Psoas muscle (tissue), 8 donors: Measurements from ENCODE around the gene SUFU. TPM values are rescaled to one million over a fixed set of nuclear protein-coding genes. Genes with fewer than 3 reads are reported as not detected.
"Not testable (repeated sequence)": the region's sequence is repeated elsewhere in the genome, so short reads cannot be mapped to it uniquely, and the experiment has no call there.

Experiments
- ATAC-seq, 4 donors: fragments of 200-7000 bp; cut with Tn5 transposase; one replicate each; pipeline ENCODE4 v1.9.1; 2020; ENCODE audit warnings: moderate library complexity in 3 of 4, mild to moderate bottlenecking in 2 of 4
- DNase-seq, 2 donors: peaks; one replicate each; pipeline ENCODE4 v3.0.0-alpha.2; 2020
- H3K27ac ChIP-seq: fragments of 200-600 bp; one replicate; pipeline ENCODE4 v1.8.0; 2022
- H3K27me3 ChIP-seq, 3 donors: fragments of 200-600 bp in 1 of 3; one replicate each; pipeline versions ENCODE4 v1.6.1 to v1.8.0; 2013 to 2022; ENCODE audit warnings: low read length in 2 of 3, mild to moderate bottlenecking in 2 of 3, moderate library complexity in 1 of 3; ENCODE audit not compliant: insufficient read depth in 3 of 3
- H3K36me3 ChIP-seq, 2 donors: fragments of 200-600 bp in 1 of 2; one replicate each; pipeline versions ENCODE4 v1.6.1 to v1.8.0; 2013 to 2022; ENCODE audit warnings: low read depth in 1 of 2, mild to moderate bottlenecking in 1 of 2, moderate library complexity in 1 of 2; ENCODE audit not compliant: insufficient read depth in 1 of 2
- H3K4me1 ChIP-seq: fragments of 200-600 bp; one replicate; pipeline ENCODE4 v1.8.0; 2022
- H3K4me3 ChIP-seq: fragments of 200-600 bp; one replicate; pipeline ENCODE4 v1.8.0; 2022; ENCODE audit warnings: mild to moderate bottlenecking
- H3K9me3 ChIP-seq: fragments of 200-600 bp; one replicate; pipeline ENCODE4 v1.8.0; 2022
- CTCF ChIP-seq: fragments of 200-600 bp; IDR thresholded peaks from one replicate; pipeline ENCODE4 v1.8.0; 2022; ENCODE audit warnings: antibody characterized with exemption
- WGBS, 3 donors: extraction: QIAGEN DNeasy Blood & Tissue Kit; methylation state at CpG; one replicate each; pipeline versions ENCODE4 v1.1.6 to v1.1.7; 2013; 5-methylcytosine and 5-hydroxymethylcytosine counted together
- intact Hi-C, 2 donors: fragments of 100-400 bp; cut with DNase I; formaldehyde crosslinking; loops; one replicate each; pipeline versions ENCODE4 v1.11.0 to v1.14.2; 2022
- polyA plus RNA-seq, 3 donors: library from polyadenylated mRNA; stranded (reverse); fragments of 200-250 nt; gene quantifications; one replicate each; pipeline ENCODE4 v1.2.3, GENCODE V29; 2013
- total RNA-seq, 4 donors: library from RNA; stranded (reverse); fragmentation: NEBNext Ultra II Directional in 2 of 4; extraction: Animal tissue kit (Norgen Biotek cat#: 25700) in 2 of 4; gene quantifications; one replicate each; pipeline versions ENCODE4 v1.2.1 to v1.2.4, GENCODE V29; 2021 to 2023
- donor health status: healthy with polysubstance abuse.
- donor health status: DM: no; HTN: no; CAD: no; lungs with moderate emphysema.
- donor health status: Bipolar disorder and iron deficiency.
- donor health status: healthy.
- donor health status: DM: yes; HTN: yes; CAD: no.
- donor health status: DM: no; HTN: no; CAD: no.
- donor health status: DM: no; HTN: no; CAD: no.
- donor health status: DM: yes; HTN: yes; CAD: no.

Gene SUFU
- total and polyA plus RNA-seq, 7 donors, result 2.1 to 6.8 (median 5.1) TPM

GRCh38 chr10:102524746-102525145, 21.0 kb downstream of the SUFU start:
- Histone ChIP-seq H3K4me1 (no peaks in the 10 kb centered on the region), H3K9me3 (no peaks in the 10 kb centered on the region), H3K27me3 (no peaks in the 10 kb centered on the region), H3K4me3 (no peak overlapping the region), H3K36me3 (peaks cover 0 to 24% of the 10 kb centered on the region in 2 donors), H3K27ac (no peak overlapping the region)
- DNase-seq (no peak), ATAC-seq (no peak)
- 77 to 83% (median 79%) methylated on average over 4 of the region's 4 CpGs for WGBS, 3 donors
- TF ChIP-seq CTCF, result no peak
- intact Hi-C loops, result no loop called here

DNA sequence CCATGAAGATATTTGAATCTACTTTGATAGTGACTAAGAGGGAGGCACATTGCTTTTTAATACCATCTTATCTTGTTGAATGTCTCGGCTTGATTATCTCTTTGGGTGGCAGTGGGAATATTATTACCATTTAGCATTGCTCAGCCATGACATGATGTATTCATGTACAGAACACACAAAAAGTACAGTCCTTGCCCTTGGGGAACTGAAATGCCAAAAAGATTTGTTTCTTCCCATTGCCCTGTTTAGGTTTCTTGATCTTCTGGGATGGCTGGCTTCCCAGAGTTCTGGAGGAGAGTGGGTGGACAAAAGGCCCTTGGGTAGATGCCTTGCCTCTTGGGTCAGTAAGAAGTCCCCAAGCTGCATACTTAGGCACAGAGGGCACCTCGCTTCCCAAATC, 23.8 kb downstream of the SUFU start:
- no peak for ATAC-seq

DNA sequence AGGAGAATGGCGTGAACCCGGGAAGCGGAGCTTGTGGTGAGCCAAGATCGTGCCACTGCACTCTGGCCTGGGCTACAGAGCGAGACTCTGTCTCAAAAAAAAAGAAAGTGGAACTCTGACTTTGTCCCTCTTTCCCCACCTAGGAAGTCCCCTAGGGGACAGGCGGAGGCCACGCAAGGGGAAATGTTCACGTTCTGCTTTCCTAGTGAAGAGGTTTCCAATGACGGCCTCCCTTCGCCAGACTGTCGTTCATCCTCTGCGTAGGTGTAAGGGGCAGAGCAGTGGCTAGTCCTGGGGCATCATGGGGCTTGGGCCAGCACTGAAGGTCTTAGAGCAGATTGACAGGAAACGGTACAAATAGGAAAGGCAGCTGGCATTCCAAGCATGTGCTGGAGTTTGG, 30.6 kb downstream of the SUFU start:
- no peak for DNase-seq
- WGBS, 3 donors, result 85 to 92% (median 91%) methylated on average over 13 of the region's 13 CpGs
- intact Hi-C loops, result no loop called here
- Histone ChIP-seq H3K27me3 (no peaks in the 10 kb centered on the region), H3K4me3 (no peak overlapping the region), H3K4me1 (no peaks in the 10 kb centered on the region), H3K9me3 (no peaks in the 10 kb centered on the region), H3K27ac (no peak overlapping the region), H3K36me3 (no peaks in the 10 kb centered on the region)
- TF ChIP-seq CTCF, result no peak
- no peak for ATAC-seq

More for the DNA sequence above, 23.8 kb downstream of the SUFU start:
- TF ChIP-seq CTCF, result no peak
- Histone ChIP-seq H3K4me1 (no peaks in the 10 kb centered on the region), H3K27ac (no peak overlapping the region), H3K36me3 (peaks cover 0 to 21% of the 10 kb centered on the region in 2 donors), H3K4me3 (no peak overlapping the region), H3K27me3 (no peaks in the 10 kb centered on the region), H3K9me3 (no peaks in the 10 kb centered on the region)
- 94 to 95% (median 94%) methylated on average over 2 of the region's 2 CpGs for WGBS, 3 donors
- intact Hi-C loops, result no loop called here
- no peak for DNase-seq

DNA sequence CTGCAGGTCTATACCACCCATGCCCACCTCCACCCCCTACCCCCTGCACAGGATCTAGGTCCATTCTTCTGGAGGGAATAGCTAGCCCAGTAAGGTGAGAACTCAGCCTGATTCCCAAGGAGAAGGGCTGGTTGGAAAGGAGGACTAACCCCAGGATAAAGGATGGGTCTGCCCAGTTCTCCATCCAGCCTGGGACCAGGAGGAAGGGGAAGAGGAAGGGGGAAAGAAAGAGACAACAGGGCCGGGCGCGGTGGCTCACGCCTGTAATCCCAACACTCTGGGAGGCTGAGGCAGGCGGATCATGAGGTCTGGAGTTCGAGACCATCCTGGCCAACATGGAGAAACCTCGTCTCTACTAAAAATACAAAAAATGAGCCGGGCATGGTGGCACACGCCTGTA, 31.2 kb downstream of the SUFU start:
- H3K27ac ChIP-seq, H3K4me3 ChIP-seq, ATAC-seq, H3K27me3 ChIP-seq, H3K4me1 ChIP-seq, H3K9me3 ChIP-seq, intact Hi-C loops, H3K36me3 ChIP-seq, DNase-seq: not testable (repeated sequence)
- 91 to 96% (median 95%) methylated on average over 9 of the region's 9 CpGs for WGBS, 3 donors

- Histone ChIP-seq H3K4me3 (no peak overlapping the region), H3K27me3 (no peaks in the 10 kb centered on the region), H3K36me3 (no peaks in the 10 kb centered on the region), H3K27ac (no peak overlapping the region), H3K4me1 (no peaks in the 10 kb centered on the region), H3K9me3 (no peaks in the 10 kb centered on the region)
- ATAC-seq (no peak), DNase-seq (no peak)
- intact Hi-C loops, result no loop called here
- WGBS, 3 donors, result 92 to 95% (median 93%) methylated on average over 7 of the region's 7 CpGs
- TF ChIP-seq CTCF, result no peak
These were observed 31.8 kb downstream of the SUFU start for GRCh38 chr10:102535481-102536147.
